CD4-positive, alpha-beta T cell treated with Interleukin-12 subunit alpha and Interleukin-12 subunit beta, for 1 hour (primary cell): Measurements from ENCODE around the gene MKRN1.
"Not testable (repeated sequence)": the region's sequence is repeated elsewhere in the genome, so short reads cannot be mapped to it uniquely, and the experiment has no call there.

ENCODE experiments used
- DNase-seq: peaks from one replicate; pipeline ENCODE4 v3.0.0-alpha.2; 2020

Gene MKRN1

DNA sequence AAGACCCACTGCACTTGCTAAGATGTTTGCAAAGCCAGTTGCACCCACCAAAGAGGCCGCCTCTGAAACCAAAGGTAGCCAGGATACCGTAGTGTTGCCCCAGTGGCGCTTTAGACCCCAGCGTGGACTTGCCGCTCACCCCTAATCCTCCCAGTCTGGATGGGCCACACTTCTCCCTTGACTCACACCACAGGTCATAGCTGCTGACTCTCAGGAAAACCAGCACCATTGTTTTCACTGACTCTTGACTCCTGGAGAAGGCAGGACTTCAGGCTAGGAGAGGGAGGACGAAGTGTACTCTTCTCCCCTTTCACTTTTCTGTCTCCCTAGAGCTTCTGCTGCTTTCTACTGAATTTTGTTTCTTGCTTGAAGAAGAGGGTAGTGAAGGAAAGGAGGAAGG lies 53.2 kb downstream of the MKRN1 start:
- DNase-seq: no peak

DNA sequence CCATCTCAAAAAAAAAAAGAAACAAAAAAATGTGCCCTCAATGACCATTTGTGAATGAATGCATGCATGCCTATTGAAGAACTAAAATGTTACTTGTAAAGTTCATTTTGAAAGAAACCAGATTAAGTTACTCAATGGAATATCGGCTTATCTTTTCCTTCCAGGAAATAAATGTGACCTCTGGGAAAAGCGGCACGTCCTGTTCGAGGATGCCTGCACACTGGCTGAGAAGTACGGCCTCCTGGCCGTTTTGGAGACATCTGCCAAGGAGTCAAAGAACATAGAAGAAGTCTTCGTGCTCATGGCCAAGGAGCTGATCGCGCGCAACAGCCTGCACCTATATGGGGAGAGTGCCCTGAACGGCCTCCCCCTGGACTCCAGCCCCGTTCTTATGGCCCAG lies 53.6 kb downstream of the MKRN1 start:
- no peak for DNase-seq

DNA sequence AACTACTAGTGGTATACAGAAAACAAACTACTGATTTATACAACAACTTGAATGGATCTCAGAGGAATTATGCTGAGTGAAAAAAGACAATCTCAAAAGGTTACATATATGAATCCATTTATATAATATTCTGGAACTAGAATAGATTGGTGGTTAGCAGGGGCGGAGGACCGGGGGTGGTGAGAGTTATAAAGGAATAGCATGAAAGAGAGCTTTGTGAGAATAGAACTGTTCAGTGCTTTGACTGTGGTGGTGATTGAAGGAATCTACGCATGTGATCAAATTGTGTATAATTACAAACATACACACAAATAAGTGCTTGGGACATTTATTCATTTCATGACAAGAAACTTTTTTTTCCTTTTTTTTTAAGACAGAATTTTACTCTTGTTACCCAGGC lies 55.8 kb downstream of the MKRN1 start:
- DNase-seq: no peak

DNA sequence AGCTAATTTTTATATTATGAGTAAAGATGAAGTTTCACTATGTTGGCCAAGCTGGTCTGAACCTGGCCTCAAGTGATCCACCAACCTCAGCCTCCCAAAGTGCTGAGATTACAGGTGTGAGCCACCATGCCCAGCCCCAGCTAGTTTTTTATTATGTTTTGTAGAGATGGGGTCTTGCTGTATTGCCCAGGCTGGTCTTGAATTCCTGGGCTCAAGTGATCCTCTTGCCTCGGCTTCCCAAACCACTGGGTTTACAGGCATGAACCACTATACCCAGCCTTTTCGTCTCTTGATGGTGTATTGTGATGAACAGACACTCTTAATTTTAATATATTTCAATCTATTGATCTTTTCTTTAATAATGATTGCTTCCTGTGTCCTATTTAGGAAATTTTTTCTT lies 57.8 kb downstream of the MKRN1 start:
- DNase-seq: no peak

DNA sequence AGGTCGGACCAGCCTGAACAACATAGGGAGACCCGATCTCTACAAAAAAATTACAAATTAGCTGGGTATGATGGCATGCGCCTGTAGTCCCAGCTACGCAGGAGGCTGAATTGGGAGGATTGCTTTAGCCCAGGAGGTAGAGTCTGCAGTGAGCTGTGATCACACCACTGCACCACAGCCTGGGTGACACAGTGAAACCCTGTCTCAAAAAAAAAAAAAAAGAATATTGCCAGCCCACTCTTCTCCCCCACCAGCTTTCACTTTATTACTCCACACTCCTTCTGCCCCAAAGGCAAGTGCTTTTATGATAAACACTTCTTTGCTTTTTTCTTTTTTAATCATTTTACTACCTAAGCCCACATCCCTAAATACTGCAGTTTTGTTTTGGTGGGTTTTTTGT lies 60.7 kb downstream of the MKRN1 start:
- no peak for DNase-seq

DNA sequence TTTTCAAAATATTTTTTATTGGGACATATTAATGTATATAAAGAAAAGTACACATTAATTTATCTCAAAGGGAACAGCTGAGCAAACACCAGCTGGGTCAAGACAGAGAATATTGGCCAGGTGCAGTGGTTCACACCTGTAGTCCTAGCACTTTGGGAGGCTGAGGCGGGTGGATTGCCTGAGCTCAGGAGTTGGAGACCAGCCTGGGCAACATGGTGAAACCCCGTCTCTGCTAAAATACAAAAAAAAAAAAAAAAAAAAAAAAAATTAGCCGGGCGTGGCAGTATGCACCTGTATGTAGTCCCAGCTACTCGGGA lies 61.2 kb downstream of the MKRN1 start:
- not testable (repeated sequence) for DNase-seq

DNA sequence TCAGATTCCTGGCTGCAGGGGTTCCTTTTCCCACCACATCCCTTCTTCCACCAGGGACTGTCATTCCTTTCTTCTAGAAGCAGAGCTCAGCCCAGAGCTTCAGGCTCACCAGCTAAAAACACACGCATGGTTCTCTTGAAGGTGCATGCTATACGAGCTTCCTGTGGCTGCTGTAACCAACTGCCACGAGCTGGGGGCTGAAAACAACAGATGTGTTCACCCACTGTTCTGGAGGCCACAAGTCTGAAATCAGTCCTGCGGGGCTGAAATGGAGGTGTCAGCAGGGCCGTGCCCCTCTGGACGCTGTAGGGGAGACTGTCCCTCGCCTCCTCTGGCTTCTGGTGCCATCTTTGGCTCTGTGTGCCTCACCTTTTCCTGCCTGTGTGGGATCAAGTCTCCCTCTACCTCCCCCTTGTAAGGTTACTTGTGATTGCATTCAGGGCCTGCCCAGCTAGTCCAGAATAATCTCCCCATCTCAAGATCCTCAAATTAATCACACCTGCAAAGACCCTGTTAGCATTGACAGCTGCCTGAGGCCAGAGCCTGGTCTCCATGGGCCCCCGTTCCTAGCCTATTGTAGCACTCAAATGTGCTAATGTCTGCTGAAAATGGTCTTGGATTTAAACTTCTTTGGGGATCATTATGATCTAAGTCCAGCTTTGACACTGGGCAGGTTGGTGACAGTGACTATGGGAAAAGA lies 61.7 kb downstream of the MKRN1 start:
- no peak for DNase-seq

DNA sequence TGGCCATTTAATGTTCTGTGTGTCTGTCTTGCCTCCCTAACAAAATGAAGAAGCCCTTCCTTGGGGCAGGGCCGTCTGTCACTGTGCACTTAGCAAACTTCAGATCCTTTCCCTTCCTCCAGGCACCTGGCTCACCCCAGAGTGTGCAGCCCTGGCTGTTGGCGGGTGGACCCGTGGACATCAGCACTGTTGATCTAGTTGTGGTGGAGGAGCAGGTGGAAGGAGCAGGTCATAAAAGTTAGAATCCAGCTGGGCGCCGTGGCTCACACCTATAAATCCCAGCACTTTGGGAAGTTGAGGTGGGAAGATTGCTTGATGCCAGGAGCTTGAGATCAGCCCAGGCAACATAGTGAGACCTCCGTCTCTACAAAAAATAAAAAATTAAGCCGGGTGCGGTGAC lies 62.7 kb downstream of the MKRN1 start:
- no peak for DNase-seq

DNA sequence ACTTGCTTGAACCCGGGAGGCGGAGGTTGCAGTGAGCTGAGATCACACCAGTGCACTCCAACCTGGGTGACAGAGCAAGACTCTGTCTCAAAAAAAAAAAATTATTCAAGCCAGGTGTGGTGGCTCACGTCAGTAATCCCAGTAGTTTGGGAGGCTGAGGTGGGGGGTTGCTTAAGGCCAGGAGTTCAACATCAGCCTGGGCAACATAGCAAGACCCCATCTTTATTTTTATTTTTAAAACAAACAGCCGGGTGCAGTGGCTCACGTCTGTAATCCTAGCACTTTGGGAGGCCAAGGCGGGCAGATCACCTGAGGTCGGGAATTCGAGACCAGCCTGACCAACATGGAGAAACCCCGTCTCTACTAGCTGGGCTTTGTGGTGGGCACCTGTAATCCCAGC lies 63.5 kb downstream of the MKRN1 start:
- not testable (repeated sequence) for DNase-seq

DNA sequence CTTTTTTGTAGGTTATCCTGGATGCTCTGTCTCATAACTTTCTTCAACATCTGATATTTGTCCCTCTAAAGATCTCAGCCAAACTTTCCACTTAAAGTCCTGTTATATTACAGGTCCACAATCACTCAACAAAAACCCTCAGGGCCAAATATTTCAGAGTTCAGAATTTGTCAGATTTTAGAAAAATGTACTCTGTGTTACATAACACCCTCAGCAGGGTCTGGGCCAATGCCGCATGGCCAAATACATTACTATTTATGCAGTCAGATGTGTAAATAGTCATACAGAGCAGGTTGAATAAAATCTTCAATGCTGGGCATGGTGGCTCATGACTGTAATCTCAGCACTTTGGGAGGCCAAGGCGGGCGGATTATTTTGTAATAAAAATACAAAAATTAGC lies 63.9 kb downstream of the MKRN1 start:
- DNase-seq: no peak

DNA sequence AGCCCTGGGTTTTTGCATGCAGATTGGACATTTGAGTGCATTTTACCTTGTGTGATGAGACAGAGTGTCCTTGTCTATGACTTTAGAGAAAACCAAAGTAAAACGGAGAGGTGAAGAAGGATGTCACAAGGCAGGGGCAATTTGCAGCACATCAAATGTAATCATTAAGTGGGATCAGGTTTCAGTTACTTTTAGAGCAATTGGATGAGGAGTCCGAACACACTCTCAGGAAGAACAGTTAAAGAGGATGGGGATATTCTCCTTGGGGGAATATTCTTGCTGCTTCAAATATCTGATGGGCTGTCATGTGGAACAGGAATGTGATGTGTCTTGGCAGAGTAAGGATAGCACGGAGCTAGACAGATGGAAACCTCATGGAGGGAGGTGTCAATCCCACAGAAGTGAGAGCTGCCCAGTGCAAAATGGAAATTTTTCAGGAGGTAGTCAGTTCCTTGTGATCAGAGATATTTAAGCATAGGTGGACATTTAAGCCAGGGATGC lies 74.7 kb downstream of the MKRN1 start:
- DNase-seq: no peak

DNA sequence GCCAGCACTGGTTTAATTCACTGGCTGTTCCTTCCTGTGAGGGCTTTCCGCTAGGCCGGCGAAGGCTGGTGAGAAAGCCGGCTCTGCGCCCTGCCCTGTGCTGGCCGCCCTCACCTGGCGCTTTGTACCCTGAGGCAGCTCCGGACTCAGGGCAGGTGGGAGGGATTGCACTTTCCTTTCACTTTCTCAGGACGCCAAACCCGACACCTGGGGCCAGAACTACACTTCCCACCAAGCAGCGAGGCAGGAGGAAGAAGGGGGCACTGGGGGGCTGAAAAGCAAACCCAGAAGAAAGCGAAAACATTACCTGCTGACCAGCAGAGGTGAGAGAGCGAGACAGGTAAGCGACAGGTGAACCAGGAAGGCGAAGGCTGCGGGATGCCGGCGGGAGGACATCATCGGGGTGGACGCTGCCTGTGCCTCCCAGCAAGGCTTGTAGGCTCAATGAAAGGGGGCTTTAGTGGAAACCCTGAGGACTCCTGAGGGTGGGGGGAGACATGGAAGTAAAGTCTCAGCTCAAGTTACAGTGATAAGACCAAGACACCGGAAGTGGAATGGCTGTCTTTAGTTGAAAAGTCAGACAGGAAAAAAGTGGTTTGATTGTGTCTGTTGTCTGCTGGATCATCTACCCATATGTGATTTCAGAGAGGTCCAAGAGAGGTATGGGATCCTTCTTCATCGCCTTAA lies 75.3 kb downstream of the MKRN1 start, which contains the start of gene RAB19:
TSS of gene RAB19 (plus strand) at position 181 of the 687 bp plus-strand sequence. CDS start 3,589 bp downstream, outside the sequence.
- DNase-seq: peak; percentile 65
